PC-3 (cell line): ENCODE measurements around the gene DCHS2. TPM values are rescaled to one million over a fixed set of nuclear protein-coding genes. Genes with fewer than 3 reads are reported as not detected.

ENCODE experiments used
- ATAC-seq: fragments of 200-7000 bp; cut with Tn5 transposase; 2 replicates; pipeline ENCODE4 v1.9.1; 2020; ENCODE audit warnings: mild to moderate bottlenecking, moderate library complexity
- BruUV-seq: library from RNA; stranded (reverse); fragments of 400-500 nt; replicated peaks from 2 replicates; lab custom pipeline; 2021; lab: Mats Ljungman, UMichigan
- CTCF ChIA-PET: fragments of 300-600 bp; sonication (Branson Sonifier 250); formaldehyde crosslinking; loops from one replicate; lab custom pipeline; 2022; ENCODE audit warnings: antibody characterized with exemption; lab: Charles Lee
- POLR2A ChIA-PET: fragments of 300-600 bp; sonication (Branson Sonifier 250); formaldehyde crosslinking; loops from one replicate; lab custom pipeline; 2022; ENCODE audit warnings: antibody characterized with exemption; ENCODE audit not compliant: unreplicated experiment; lab: Charles Lee
- DNase-seq: peaks from one replicate; pipeline ENCODE4 v3.0.0-alpha.2; 2015
- H2AFZ ChIP-seq: fragments of 300-600 bp; sonication (generic); 2 replicates; pipeline ENCODE4 v1.6.0; 2016; ENCODE audit warnings: antibody characterized with exemption, low read length
- H3F3A ChIP-seq: fragments of 300-600 bp; sonication (generic); one replicate; pipeline ENCODE4 v1.6.0; 2017; ENCODE audit warnings: antibody characterized with exemption, low read length, control low read depth, mild to moderate bottlenecking; ENCODE audit not compliant: unreplicated experiment
- H3K27ac ChIP-seq: fragments of 300-600 bp; sonication (generic); 2 replicates; pipeline ENCODE4 v1.5.1; 2016; ENCODE audit warnings: mild to moderate bottlenecking, low read length
- H3K27me3 ChIP-seq: fragments of 300-600 bp; sonication (generic); 2 replicates; pipeline ENCODE4 v1.6.1; 2016; ENCODE audit warnings: low read length, mixed read lengths
- H3K36me3 ChIP-seq: fragments of 300-600 bp; sonication (generic); 2 replicates; pipeline ENCODE4 v1.6.1; 2016; ENCODE audit warnings: low read depth, mixed run types, low read length, mixed read lengths
- H3K4me1 ChIP-seq: fragments of 300-600 bp; sonication (generic); 2 replicates; pipeline ENCODE4 v1.5.1; 2016; ENCODE audit warnings: low read length; ENCODE audit not compliant: insufficient read depth
- H3K4me2 ChIP-seq: fragments of 300-600 bp; sonication (generic); 2 replicates; pipeline ENCODE4 v1.6.0; 2016; ENCODE audit warnings: low read length
- H3K4me3 ChIP-seq: fragments of 300-600 bp; sonication (generic); 2 replicates; pipeline ENCODE4 v1.5.1; 2016; ENCODE audit warnings: mild to moderate bottlenecking, low read length, mixed read lengths
- H3K79me2 ChIP-seq: fragments of 300-600 bp; sonication (generic); 2 replicates; pipeline ENCODE4 v1.6.1; 2017; ENCODE audit warnings: low read length, mixed read lengths
- H3K9ac ChIP-seq: fragments of 300-600 bp; sonication (generic); 2 replicates; pipeline ENCODE4 v1.6.0; 2016; ENCODE audit warnings: mild to moderate bottlenecking, low read length
- H3K9me2 ChIP-seq: fragments of 300-600 bp; sonication (generic); replicated peaks from 2 replicates; pipeline ENCODE4 v1.6.1; 2016; ENCODE audit warnings: mixed run types, low read length, mixed read lengths
- H3K9me3 ChIP-seq: fragments of 300-600 bp; sonication (generic); 2 replicates; pipeline ENCODE4 v1.6.1; 2016; ENCODE audit warnings: low read length, mixed read lengths
- H4K20me1 ChIP-seq: fragments of 300-600 bp; sonication (generic); 2 replicates; pipeline ENCODE4 v1.6.1; 2016; ENCODE audit warnings: low read length, mixed read lengths
- EZH2 ChIP-seq: fragments of 300-600 bp; sonication (generic); IDR thresholded peaks from one replicate; pipeline ENCODE4 v1.6.1; 2017; ENCODE audit warnings: antibody characterized with exemption, mild to moderate bottlenecking, low read length; ENCODE audit not compliant: unreplicated experiment
- EZH2phosphoT487 ChIP-seq: fragments of 300-600 bp; sonication (generic); IDR thresholded peaks from 2 replicates; pipeline ENCODE4 v1.6.1; 2018; ENCODE audit warnings: mild to moderate bottlenecking, antibody characterized with exemption, low read length, borderline replicate concordance
- intact Hi-C: fragments of 100-400 bp; cut with micrococcal nuclease; formaldehyde crosslinking; loops from 2 replicates; pipeline ENCODE4 v1.9.0; 2023
- total RNA-seq: library from RNA; depleted of rRNA; stranded (reverse); fragments of >200 nt; gene quantifications from 2 replicates; pipeline ENCODE4 v1.2.3, GENCODE V29; 2014
- TF ChIP-seq, protein P1 (sequence below): fragments of 300-600 bp; sonication (generic); conservative IDR thresholded peaks from 2 replicates; pipeline ENCODE4 v1.5.1; 2017; ENCODE audit warnings: antibody characterized with exemption, low read depth, mild to moderate bottlenecking, low read length

DCHS2 gene
- total RNA-seq, 1 experiment from 2014 or later = 0.22 TPM

DNA sequence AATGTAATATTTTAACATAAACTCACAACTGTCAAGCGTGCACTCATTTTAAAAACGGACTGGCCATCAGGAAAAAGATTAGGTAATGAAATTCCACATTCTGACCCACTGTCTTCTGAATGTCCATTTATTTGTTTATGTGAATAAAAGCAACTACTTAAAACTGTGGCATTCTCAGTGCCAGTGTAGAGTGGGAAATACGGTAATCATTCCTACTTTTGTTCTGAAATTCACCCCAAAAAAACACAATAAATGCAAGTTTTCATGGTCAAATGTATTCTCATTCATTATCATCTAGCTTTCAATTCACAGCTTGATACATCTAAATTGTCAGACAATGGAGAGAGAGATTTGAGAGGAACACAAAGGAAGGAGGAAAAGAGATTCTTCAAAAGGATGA lies 260.9 kb downstream of the DCHS2 start:
- no peak overlapping the region for H3K27ac ChIP-seq
- no peak for DNase-seq

GRCh38 chr4:154230091-154230490 lies 261.5 kb downstream of the DCHS2 start:
- no peak overlapping the region for H3K4me2 ChIP-seq
- no peak overlapping the region for H3K27ac ChIP-seq
- H3K4me3 ChIP-seq = no peak overlapping the region
- ATAC-seq = no peak
- DNase-seq = no peak
- H3K4me1 ChIP-seq = no peaks in the 10 kb centered on the region
- no peaks in the 10 kb centered on the region for H3F3A ChIP-seq
- H3K27me3 ChIP-seq = 0 out of 2 replicates have a peak, but pooled peaks cover 3% of the 10 kb centered on the region
- no peaks in the 10 kb centered on the region for H3K36me3 ChIP-seq
- intact Hi-C loops = no loop called here
- H3K9ac ChIP-seq = no peak overlapping the region
- H2AFZ ChIP-seq = no peak overlapping the region
- H3K9me3 ChIP-seq = no peaks in the 10 kb centered on the region
- TF ChIP-seq EZH2phosphoT487 (no peak), EZH2 (no peak)
- TF ChIP-seq, protein P1, sequence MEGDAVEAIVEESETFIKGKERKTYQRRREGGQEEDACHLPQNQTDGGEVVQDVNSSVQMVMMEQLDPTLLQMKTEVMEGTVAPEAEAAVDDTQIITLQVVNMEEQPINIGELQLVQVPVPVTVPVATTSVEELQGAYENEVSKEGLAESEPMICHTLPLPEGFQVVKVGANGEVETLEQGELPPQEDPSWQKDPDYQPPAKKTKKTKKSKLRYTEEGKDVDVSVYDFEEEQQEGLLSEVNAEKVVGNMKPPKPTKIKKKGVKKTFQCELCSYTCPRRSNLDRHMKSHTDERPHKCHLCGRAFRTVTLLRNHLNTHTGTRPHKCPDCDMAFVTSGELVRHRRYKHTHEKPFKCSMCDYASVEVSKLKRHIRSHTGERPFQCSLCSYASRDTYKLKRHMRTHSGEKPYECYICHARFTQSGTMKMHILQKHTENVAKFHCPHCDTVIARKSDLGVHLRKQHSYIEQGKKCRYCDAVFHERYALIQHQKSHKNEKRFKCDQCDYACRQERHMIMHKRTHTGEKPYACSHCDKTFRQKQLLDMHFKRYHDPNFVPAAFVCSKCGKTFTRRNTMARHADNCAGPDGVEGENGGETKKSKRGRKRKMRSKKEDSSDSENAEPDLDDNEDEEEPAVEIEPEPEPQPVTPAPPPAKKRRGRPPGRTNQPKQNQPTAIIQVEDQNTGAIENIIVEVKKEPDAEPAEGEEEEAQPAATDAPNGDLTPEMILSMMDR = no peak
- POLR2A ChIA-PET = no interaction called here
- CTCF ChIA-PET = interaction anchor here (0.7 kb wide), 1 partner anchor 28 kb away, joined by 3 read pairs; no protein-coding TSS in a partner anchor
- H4K20me1 ChIP-seq = no peaks in the 10 kb centered on the region
- no peaks in the 10 kb centered on the region for H3K79me2 ChIP-seq
- no TSS peak for BruUV-seq
- H3K9me2 ChIP-seq = no peaks in the 10 kb centered on the region

More for the DNA sequence above, 260.9 kb downstream of the DCHS2 start:
- Histone ChIP-seq H4K20me1 (no peaks in the 10 kb centered on the region), H3K4me1 (no peaks in the 10 kb centered on the region), H3K27me3 (peaks cover 9% of the 10 kb centered on the region), H2AFZ (no peak overlapping the region), H3K36me3 (no peaks in the 10 kb centered on the region), H3K9me2 (no peaks in the 10 kb centered on the region), H3F3A (no peaks in the 10 kb centered on the region), H3K4me3 (no peak overlapping the region), H3K4me2 (no peak overlapping the region), H3K9ac (no peak overlapping the region), H3K9me3 (no peaks in the 10 kb centered on the region), H3K79me2 (no peaks in the 10 kb centered on the region)
- ChIA-PET CTCF (no interaction called here), POLR2A (no interaction called here)
- intact Hi-C loops = no loop called here
- ATAC-seq = no peak
- BruUV-seq = no TSS peak
- TF ChIP-seq EZH2 = no peak
- TF ChIP-seq EZH2phosphoT487 = no peak
- TF ChIP-seq, protein P1 = no peak

DNA sequence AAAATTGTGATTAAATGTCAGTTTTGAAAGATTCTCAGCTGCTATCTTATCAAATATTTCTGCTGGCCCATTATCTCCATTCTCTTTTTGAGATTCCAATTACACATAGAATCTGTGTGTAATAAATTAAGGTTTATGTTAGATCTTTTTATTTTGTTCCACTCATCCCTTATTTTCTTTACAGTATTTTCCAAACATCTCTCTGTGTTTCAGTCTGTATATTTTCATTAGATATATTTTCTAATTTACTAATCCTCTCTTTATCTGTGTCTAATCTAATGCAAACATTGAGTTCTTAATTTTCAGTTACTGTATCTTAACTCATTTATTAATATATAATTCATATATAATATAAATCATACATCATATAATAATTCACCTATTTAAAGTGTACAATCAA lies 268.7 kb downstream of the DCHS2 start:
- Histone ChIP-seq H3K36me3 (no peaks in the 10 kb centered on the region), H3K4me1 (no peaks in the 10 kb centered on the region), H3K9me3 (no peaks in the 10 kb centered on the region), H3K4me2 (no peak overlapping the region), H4K20me1 (no peaks in the 10 kb centered on the region), H2AFZ (no peak overlapping the region), H3K9ac (no peak overlapping the region), H3K4me3 (no peak overlapping the region), H3K27ac (no peak overlapping the region), H3K27me3 (no peaks in the 10 kb centered on the region), H3F3A (no peaks in the 10 kb centered on the region), H3K79me2 (no peaks in the 10 kb centered on the region), H3K9me2 (no peaks in the 10 kb centered on the region)
- ChIA-PET CTCF (no interaction called here), POLR2A (no interaction called here)
- BruUV-seq = no TSS peak
- ATAC-seq (no peak), DNase-seq (no peak)
- no peak for TF ChIP-seq EZH2
- TF ChIP-seq, protein P1 = no peak
- TF ChIP-seq EZH2phosphoT487 = no peak
- intact Hi-C loops = no loop called here
